Liver (tissue), 9 donors: Measurements from ENCODE around the gene C1orf21. TPM values are rescaled to one million over a fixed set of nuclear protein-coding genes. Genes with fewer than 3 reads are reported as not detected.

Experiments used
- DNase-seq: peaks from one replicate; pipeline ENCODE4 v3.0.0-alpha.2; 2017; ENCODE audit warnings: low spot score
- H3K27ac ChIP-seq, 2 donors: one replicate each; pipeline ENCODE4 v1.7.0; 2013; ENCODE audit warnings: inconsistent platforms in 2 of 2, low read length in 2 of 2, control low read depth in 1 of 2, low read depth in 1 of 2, mild to moderate bottlenecking in 1 of 2
- H3K27me3 ChIP-seq, 4 donors: one replicate each; pipeline versions ENCODE4 v1.6.1 to v1.7.0; 2013; ENCODE audit warnings: low read length in 3 of 4, inconsistent platforms in 1 of 4, mild to moderate bottlenecking in 1 of 4, moderate library complexity in 1 of 4; ENCODE audit not compliant: control insufficient read depth in 4 of 4, insufficient read depth in 4 of 4
- H3K36me3 ChIP-seq, 4 donors: one replicate each; pipeline versions ENCODE4 v1.6.1 to v1.7.0; 2013; ENCODE audit warnings: low read length in 3 of 4, mild to moderate bottlenecking in 3 of 4, low read depth in 1 of 4, moderate library complexity in 1 of 4; ENCODE audit not compliant: control insufficient read depth in 4 of 4, insufficient read depth in 3 of 4
- H3K4me1 ChIP-seq, 4 donors: one replicate each; pipeline versions ENCODE4 v1.6.1 to v1.7.0; 2013; ENCODE audit warnings: low read length in 3 of 4, mild to moderate bottlenecking in 3 of 4, moderate library complexity in 1 of 4; ENCODE audit not compliant: control insufficient read depth in 4 of 4, insufficient read depth in 4 of 4
- H3K4me3 ChIP-seq, 3 donors: one replicate each; pipeline versions ENCODE4 v1.6.1 to v1.7.0; 2013; ENCODE audit warnings: low read length in 3 of 3, control low read depth in 1 of 3, low read depth in 1 of 3, mild to moderate bottlenecking in 1 of 3
- H3K9ac ChIP-seq, 2 donors: one replicate each; pipeline ENCODE4 v1.7.0; 2013; ENCODE audit warnings: low read length in 2 of 2, mild to moderate bottlenecking in 2 of 2, moderate library complexity in 2 of 2, control low read depth in 1 of 2, low read depth in 1 of 2
- H3K9me3 ChIP-seq, 4 donors: one replicate each; pipeline versions ENCODE4 v1.6.1 to v1.7.0; 2013; ENCODE audit warnings: low read length in 3 of 4; ENCODE audit not compliant: control insufficient read depth in 4 of 4
- EGR1 ChIP-seq, 2 donors: IDR thresholded peaks; 2 replicates each; pipeline ENCODE4 v1.6.1; 2016 to 2018; ENCODE audit warnings: antibody characterized with exemption in 2 of 2, low read depth in 2 of 2
- FOXA1 ChIP-seq: IDR thresholded peaks from 2 replicates; pipeline ENCODE4 v1.6.1; 2016; ENCODE audit warnings: antibody characterized with exemption
- FOXA2 ChIP-seq: IDR thresholded peaks from 2 replicates; pipeline ENCODE4 v1.6.1; 2016; ENCODE audit warnings: antibody characterized with exemption
- GABPA ChIP-seq, 2 donors: IDR thresholded peaks in 1 of 2; conservative IDR thresholded peaks in 1 of 2; 2 replicates each; pipeline ENCODE4 v1.6.1; 2016; ENCODE audit warnings: antibody characterized with exemption in 2 of 2, mild to moderate bottlenecking in 1 of 2, moderate library complexity in 1 of 2
- HNF4A ChIP-seq, 2 donors: conservative IDR thresholded peaks; 2 replicates each; pipeline ENCODE4 v1.6.1; 2016; ENCODE audit warnings: antibody characterized with exemption in 2 of 2, mild to moderate bottlenecking in 2 of 2
- HNF4G ChIP-seq: IDR thresholded peaks from 2 replicates; pipeline ENCODE4 v1.6.1; 2016; ENCODE audit warnings: antibody characterized with exemption
- JUND ChIP-seq, 2 donors: IDR thresholded peaks; 2 replicates each; pipeline ENCODE4 v1.6.1; 2016; ENCODE audit warnings: antibody characterized with exemption in 2 of 2
- MAX ChIP-seq: IDR thresholded peaks from 2 replicates; pipeline ENCODE4 v1.6.1; 2016; ENCODE audit warnings: antibody characterized with exemption
- NR2F2 ChIP-seq: IDR thresholded peaks from 2 replicates; pipeline ENCODE4 v1.6.1; 2016; ENCODE audit warnings: antibody characterized with exemption
- RAD21 ChIP-seq, 2 donors: IDR thresholded peaks; 2 replicates each; pipeline ENCODE4 v1.6.1; 2016; ENCODE audit warnings: antibody characterized with exemption in 2 of 2, mild to moderate bottlenecking in 2 of 2
- REST ChIP-seq: IDR thresholded peaks from 2 replicates; pipeline ENCODE4 v1.6.1; 2016; ENCODE audit warnings: antibody characterized with exemption, mild to moderate bottlenecking
- SP1 ChIP-seq: IDR thresholded peaks from 2 replicates; pipeline ENCODE4 v1.6.1; 2018; ENCODE audit warnings: antibody characterized with exemption, mild to moderate bottlenecking
- TAF1 ChIP-seq: conservative IDR thresholded peaks from 2 replicates; pipeline ENCODE4 v1.6.1; 2016; ENCODE audit warnings: antibody characterized with exemption, mild to moderate bottlenecking
- YY1 ChIP-seq: IDR thresholded peaks from 2 replicates; pipeline ENCODE4 v1.6.1; 2016; ENCODE audit warnings: antibody characterized with exemption, mild to moderate bottlenecking
- ZBTB33 ChIP-seq: IDR thresholded peaks from 2 replicates; pipeline ENCODE4 v1.6.1; 2016; ENCODE audit warnings: antibody characterized with exemption
- WGBS: extraction: QIAGEN DNeasy Blood & Tissue Kit; methylation state at CpG from one replicate; pipeline ENCODE4 v1.1.7; 2013; 5-methylcytosine and 5-hydroxymethylcytosine counted together
- polyA plus RNA-seq, 2 donors: library from polyadenylated mRNA; stranded (reverse) in 1 of 2; unstranded in 1 of 2; fragments of 200-250 nt in 1 of 2; fragments of >200 nt in 1 of 2; fragmentation: Nextera tagmentation in 1 of 2; extraction: Ambion mirVana in 1 of 2; gene quantifications; one replicate each; pipeline versions ENCODE4 v1.2.1 to v1.2.3, GENCODE V29; 2013 to 2015
- total RNA-seq, 2 donors: library from RNA; depleted of rRNA; stranded (reverse); fragments of >200 nt; gene quantifications; one replicate each; pipeline ENCODE4 v1.2.3, GENCODE V29; 2014
- TF ChIP-seq, protein P1 (sequence below): fragments of 150-350 bp; IDR thresholded peaks from 2 replicates; pipeline ENCODE4 v1.5.1; 2017; ENCODE audit warnings: improper control_type of control experiment, low read depth, low read length; ENCODE audit not compliant: missing input control
- TF ChIP-seq, protein P2 (sequence below): IDR thresholded peaks from 2 replicates; pipeline ENCODE4 v1.6.1; 2016; ENCODE audit warnings: antibody characterized with exemption
- donor health status: healthy.
- donor health status: healthy.
- donor health status: healthy.
- donor health status: healthy.
- donor health status: healthy.

C1orf21 gene
- total and polyA plus RNA-seq, 4 donors: 2.3 to 21.3 (median 13.4) TPM

GRCh38 chr1:184428604-184429003, 41.8 kb downstream of the C1orf21 start:
- no peaks in the 10 kb centered on the region for H3K27me3 ChIP-seq
- no peaks in the 10 kb centered on the region for H3K9me3 ChIP-seq
- no peak overlapping the region for H3K27ac ChIP-seq
- no peak overlapping the region for H3K9ac ChIP-seq
- no peaks in the 10 kb centered on the region for H3K4me1 ChIP-seq
- no peaks in the 10 kb centered on the region for H3K36me3 ChIP-seq
- no peak for DNase-seq
- no peak for TF ChIP-seq RAD21 (IDR thresholded peaks at IDR 0.05)
- TF ChIP-seq YY1: no peak
- TF ChIP-seq, protein P1, sequence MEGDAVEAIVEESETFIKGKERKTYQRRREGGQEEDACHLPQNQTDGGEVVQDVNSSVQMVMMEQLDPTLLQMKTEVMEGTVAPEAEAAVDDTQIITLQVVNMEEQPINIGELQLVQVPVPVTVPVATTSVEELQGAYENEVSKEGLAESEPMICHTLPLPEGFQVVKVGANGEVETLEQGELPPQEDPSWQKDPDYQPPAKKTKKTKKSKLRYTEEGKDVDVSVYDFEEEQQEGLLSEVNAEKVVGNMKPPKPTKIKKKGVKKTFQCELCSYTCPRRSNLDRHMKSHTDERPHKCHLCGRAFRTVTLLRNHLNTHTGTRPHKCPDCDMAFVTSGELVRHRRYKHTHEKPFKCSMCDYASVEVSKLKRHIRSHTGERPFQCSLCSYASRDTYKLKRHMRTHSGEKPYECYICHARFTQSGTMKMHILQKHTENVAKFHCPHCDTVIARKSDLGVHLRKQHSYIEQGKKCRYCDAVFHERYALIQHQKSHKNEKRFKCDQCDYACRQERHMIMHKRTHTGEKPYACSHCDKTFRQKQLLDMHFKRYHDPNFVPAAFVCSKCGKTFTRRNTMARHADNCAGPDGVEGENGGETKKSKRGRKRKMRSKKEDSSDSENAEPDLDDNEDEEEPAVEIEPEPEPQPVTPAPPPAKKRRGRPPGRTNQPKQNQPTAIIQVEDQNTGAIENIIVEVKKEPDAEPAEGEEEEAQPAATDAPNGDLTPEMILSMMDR: no peak
- TF ChIP-seq SP1: no peak
- no peak for TF ChIP-seq HNF4G
- no peak for TF ChIP-seq TAF1
- TF ChIP-seq GABPA (IDR thresholded peaks at IDR 0.05 in 1 of 2, conservative IDR thresholded peaks at IDR 0.05 in 1 of 2): no peak
- no peak for TF ChIP-seq ZBTB33
- no peak for TF ChIP-seq EGR1 (IDR thresholded peaks at IDR 0.05; ENCODE audit: low read depth in 2 of 2)
- no peak for TF ChIP-seq NR2F2
- TF ChIP-seq, protein P2, sequence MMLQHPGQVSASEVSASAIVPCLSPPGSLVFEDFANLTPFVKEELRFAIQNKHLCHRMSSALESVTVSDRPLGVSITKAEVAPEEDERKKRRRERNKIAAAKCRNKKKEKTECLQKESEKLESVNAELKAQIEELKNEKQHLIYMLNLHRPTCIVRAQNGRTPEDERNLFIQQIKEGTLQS: no peak
- TF ChIP-seq JUND (IDR thresholded peaks at IDR 0.05): no peak
- TF ChIP-seq FOXA1: no peak
- no peak for TF ChIP-seq HNF4A (conservative IDR thresholded peaks at IDR 0.05)
- TF ChIP-seq FOXA2: no peak
- H3K4me3 ChIP-seq: no peak overlapping the region

DNA sequence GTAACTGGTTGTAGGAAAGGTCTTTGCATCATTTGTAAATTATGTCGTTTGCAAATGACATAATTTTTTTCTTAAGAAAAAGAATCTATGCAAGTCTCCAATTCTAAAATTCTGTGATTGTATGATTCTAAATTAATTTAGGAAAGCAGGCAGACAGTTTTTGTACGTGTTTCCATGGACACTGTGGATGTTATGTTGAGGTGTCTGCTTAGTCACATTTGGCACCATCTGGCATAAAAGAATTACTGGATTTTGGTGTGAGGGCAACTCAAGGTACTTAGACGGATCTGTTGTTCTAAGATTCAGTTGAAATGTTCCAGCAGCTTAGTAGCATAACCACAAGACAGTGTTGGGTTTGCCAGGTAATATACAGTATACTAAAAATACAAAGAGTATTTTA, 42.5 kb downstream of the C1orf21 start:
- Histone ChIP-seq H3K9me3 (no peaks in the 10 kb centered on the region), H3K4me1 (no peaks in the 10 kb centered on the region), H3K4me3 (no peak overlapping the region), H3K36me3 (no peaks in the 10 kb centered on the region), H3K9ac (no peak overlapping the region), H3K27me3 (no peaks in the 10 kb centered on the region), H3K27ac (no peak overlapping the region)
- TF ChIP-seq HNF4A (conservative IDR thresholded peaks at IDR 0.05) (no peak), TAF1 (no peak), MAX (no peak), EGR1 (IDR thresholded peaks at IDR 0.05; ENCODE audit: low read depth in 2 of 2) (no peak), ZBTB33 (no peak), YY1 (no peak), SP1 (no peak), REST (no peak), RAD21 (IDR thresholded peaks at IDR 0.05) (no peak), NR2F2 (no peak)
- no peak for DNase-seq
- WGBS: 95% methylated on average over 3 of the region's 3 CpGs
